H1 (cell line): ENCODE results near the gene SLC6A2. TPM values are rescaled to one million over a fixed set of nuclear protein-coding genes. Genes with fewer than 3 reads are reported as not detected.

Experiments
- CTCF ChIA-PET: fragments of 300-600 bp; sonication (Branson Sonifier 250); formaldehyde crosslinking; loops from one replicate; lab custom pipeline; 2021; ENCODE audit not compliant: partially characterized antibody; lab: Charles Lee
- POLR2A ChIA-PET: fragments of 300-600 bp; sonication (Branson Sonifier 250); formaldehyde crosslinking; loops from one replicate; lab custom pipeline; 2021; ENCODE audit warnings: inconsistent platforms; ENCODE audit not compliant: partially characterized antibody; lab: Charles Lee
- DNase-seq, 2 experiments: peaks; one replicate each; pipeline versions ENCODE4 v3.0.0 to v3.0.0-alpha.2; 2010 to 2022; ENCODE audit warnings: low spot score in 2 of 2, low read depth in 1 of 2, mixed read lengths in 1 of 2
- FAIRE-seq: peaks from 2 replicates; lab custom pipeline; 2011; peaks lifted over from hg19 to GRCh38; lab: Jason Lieb, UNC
- H2AFZ ChIP-seq: 2 replicates; pipeline ENCODE4 v1.8.1; 2012; ENCODE audit warnings: low read length, inconsistent platforms
- H2AK5ac ChIP-seq: 2 replicates; pipeline ENCODE4 v1.6.1; 2013; ENCODE audit warnings: low read depth, low read length
- H2BK120ac ChIP-seq: replicated peaks from 2 replicates; pipeline ENCODE3; 2013; ENCODE audit warnings: low read depth, low read length, inconsistent platforms
- H2BK12ac ChIP-seq: 2 replicates; pipeline ENCODE4 v1.6.1; 2013; ENCODE audit warnings: low read depth, low read length
- H2BK15ac ChIP-seq: 2 replicates; pipeline ENCODE4 v1.6.1; 2013; ENCODE audit warnings: low read length
- H2BK20ac ChIP-seq: 2 replicates; pipeline ENCODE4 v1.6.1; 2013; ENCODE audit warnings: low read length
- H2BK5ac ChIP-seq: 2 replicates; pipeline ENCODE4 v1.6.1; 2013; ENCODE audit warnings: low read depth, low read length
- H3K14ac ChIP-seq: 2 replicates; pipeline ENCODE4 v1.6.1; 2013; ENCODE audit warnings: inconsistent platforms; ENCODE audit not compliant: insufficient read length
- H3K18ac ChIP-seq: 2 replicates; pipeline ENCODE4 v1.6.1; 2013; ENCODE audit warnings: low read length; ENCODE audit errors: extremely low read depth
- H3K23ac ChIP-seq: 2 replicates; pipeline ENCODE4 v1.6.1; 2013; ENCODE audit warnings: inconsistent platforms; ENCODE audit not compliant: insufficient read length
- H3K23me2 ChIP-seq: 2 replicates; pipeline ENCODE4 v1.6.1; 2013; ENCODE audit warnings: low read depth, low read length
- H3K27ac ChIP-seq: 2 replicates; pipeline ENCODE4 v1.6.1; 2011; ENCODE audit warnings: low read depth, low read length, inconsistent platforms
- H3K27me3 ChIP-seq, 4 experiments: replicated peaks in 1 of 4; 1 replicate in 1 of 4; 2 replicates in 3 of 4; pipeline versions ENCODE4 v1.6.1 to v1.8.1; 2011 to 2013; ENCODE audit warnings: low read length in 3 of 4, mild to moderate bottlenecking in 3 of 4, inconsistent platforms in 2 of 4, mixed read lengths in 2 of 4, moderate library complexity in 1 of 4; ENCODE audit not compliant: control insufficient read depth in 3 of 4, insufficient read depth in 3 of 4; ENCODE audit errors: extremely low read depth in 1 of 4
- H3K36me3 ChIP-seq, 4 experiments: 2 replicates each; pipeline versions ENCODE4 v1.6.1 to v1.8.1; 2011 to 2013; ENCODE audit warnings: mild to moderate bottlenecking in 4 of 4, low read length in 3 of 4, moderate library complexity in 2 of 4, control low read depth in 1 of 4, inconsistent platforms in 1 of 4; ENCODE audit not compliant: insufficient read depth in 4 of 4, control insufficient read depth in 2 of 4
- H3K4ac ChIP-seq: replicated peaks from 2 replicates; pipeline ENCODE3; 2013; ENCODE audit warnings: low read length, low read depth, mixed read lengths, inconsistent platforms; ENCODE audit not compliant: insufficient read length
- H3K4me1 ChIP-seq, 4 experiments: replicated peaks in 1 of 4; 1 replicate in 1 of 4; 2 replicates in 3 of 4; pipeline versions ENCODE4 v1.6.1 to v1.8.1; 2011 to 2013; ENCODE audit warnings: low read length in 3 of 4, inconsistent platforms in 2 of 4, mixed read lengths in 1 of 4; ENCODE audit not compliant: insufficient read depth in 4 of 4, control insufficient read depth in 3 of 4
- H3K4me2 ChIP-seq, 2 experiments: 2 replicates each; pipeline versions ENCODE4 v1.6.1 to v1.8.1; 2011 to 2013; ENCODE audit warnings: low read depth in 2 of 2, low read length in 2 of 2, control low read depth in 1 of 2, inconsistent platforms in 1 of 2, mild to moderate bottlenecking in 1 of 2; ENCODE audit not compliant: insufficient read depth in 1 of 2
- H3K4me3 ChIP-seq, 4 experiments: fragments of 200-600, 300-600 bp in 1 of 4; sonication (generic), shearing (Covaris generic), sonication (Bioruptor Twin) in 1 of 4; 2 replicates each; pipeline versions ENCODE4 v1.5.1 to v1.8.1; 2011 to 2016; ENCODE audit warnings: low read length in 4 of 4, low read depth in 3 of 4, control low read depth in 2 of 4, inconsistent platforms in 2 of 4, mild to moderate bottlenecking in 2 of 4, mixed read lengths in 1 of 4, moderate library complexity in 1 of 4; ENCODE audit not compliant: insufficient read depth in 2 of 4; ENCODE audit errors: extremely low read depth in 1 of 4
- H3K56ac ChIP-seq: replicated peaks from 2 replicates; pipeline ENCODE3; 2013; ENCODE audit warnings: low read depth, mild to moderate bottlenecking, mixed read lengths, low read length, inconsistent platforms; ENCODE audit not compliant: insufficient read length
- H3K79me1 ChIP-seq: 2 replicates; pipeline ENCODE4 v1.6.1; 2013; ENCODE audit warnings: low read depth, low read length, control low read depth
- H3K79me2 ChIP-seq, 2 experiments: 2 replicates each; pipeline versions ENCODE4 v1.6.1 to v1.8.1; 2012 to 2013; ENCODE audit warnings: low read length in 2 of 2, mild to moderate bottlenecking in 2 of 2, inconsistent platforms in 1 of 2; ENCODE audit not compliant: insufficient read depth in 2 of 2, control insufficient read depth in 1 of 2
- H3K9ac ChIP-seq, 4 experiments: replicated peaks in 1 of 4; 1 replicate in 1 of 4; 2 replicates in 3 of 4; pipeline versions ENCODE4 v1.6.1 to v1.8.1; 2011 to 2013; ENCODE audit warnings: low read depth in 3 of 4, low read length in 3 of 4, control low read depth in 2 of 4, mild to moderate bottlenecking in 2 of 4, moderate library complexity in 2 of 4, inconsistent platforms in 1 of 4; ENCODE audit errors: extremely low read depth in 1 of 4
- H3K9me3 ChIP-seq, 2 experiments: 2 replicates each; pipeline versions ENCODE4 v1.6.1 to v1.8.1; 2012 to 2013; ENCODE audit warnings: mild to moderate bottlenecking in 2 of 2, moderate library complexity in 2 of 2, control low read depth in 1 of 2, inconsistent platforms in 1 of 2, low read depth in 1 of 2, low read length in 1 of 2, mixed read lengths in 1 of 2; ENCODE audit not compliant: insufficient read depth in 2 of 2
- H4K20me1 ChIP-seq, 2 experiments: replicated peaks in 1 of 2; 2 replicates each; pipeline versions ENCODE3 to v1.8.1; 2011 to 2013; ENCODE audit warnings: inconsistent platforms in 2 of 2, low read length in 2 of 2, mild to moderate bottlenecking in 1 of 2; ENCODE audit not compliant: insufficient read depth in 2 of 2, control insufficient read depth in 1 of 2
- H4K5ac ChIP-seq: 2 replicates; pipeline ENCODE4 v1.6.1; 2013; ENCODE audit warnings: low read length, low read depth, mixed read lengths, inconsistent platforms; ENCODE audit not compliant: insufficient read length
- H4K8ac ChIP-seq: 2 replicates; pipeline ENCODE4 v1.8.0; 2013; ENCODE audit warnings: mild to moderate bottlenecking, moderate library complexity, low read length, inconsistent platforms; ENCODE audit not compliant: insufficient read depth; ENCODE audit errors: extremely low read depth
- H4K91ac ChIP-seq: replicated peaks from 2 replicates; pipeline ENCODE3; 2013; ENCODE audit warnings: low read length, mixed read lengths, inconsistent platforms; ENCODE audit not compliant: insufficient read length
- CBX5 ChIP-seq: fragments of 300-800, 300-1000 bp; sonication (generic); IDR thresholded peaks from 2 replicates; pipeline ENCODE4 v1.7.1; 2016; ENCODE audit warnings: antibody characterized with exemption, low read length, low read depth
- CHD1 ChIP-seq: IDR thresholded peaks from 2 replicates; pipeline ENCODE4 v1.6.1; 2012; ENCODE audit warnings: low read depth, low read length, improper control_type of control experiment
- CTBP2 ChIP-seq: IDR thresholded peaks from 2 replicates; pipeline ENCODE4 v1.7.0; 2011; ENCODE audit warnings: borderline replicate concordance, mild to moderate bottlenecking, moderate library complexity, mixed read lengths, low read length; ENCODE audit not compliant: insufficient read depth, insufficient read length
- GABPA ChIP-seq: IDR thresholded peaks from 2 replicates; pipeline ENCODE4 v1.6.1; 2011; ENCODE audit warnings: mild to moderate bottlenecking, low read length, moderate library complexity, borderline replicate concordance; ENCODE audit not compliant: insufficient read depth
- JUND ChIP-seq: IDR thresholded peaks from 2 replicates; pipeline ENCODE4 v1.6.1; 2011; ENCODE audit warnings: mild to moderate bottlenecking, improper control_type of control experiment, low read length
- KDM1A ChIP-seq: fragments of 200-600, 300-600 bp; sonication (generic); IDR thresholded peaks from 2 replicates; pipeline ENCODE4 v1.7.1; 2016; ENCODE audit warnings: mild to moderate bottlenecking, low read length, borderline replicate concordance
- SAP30 ChIP-seq: fragments of 300-600 bp; sonication (generic); IDR thresholded peaks from 2 replicates; pipeline ENCODE4 v1.7.1; 2012; ENCODE audit warnings: low read length, moderate library complexity, mild to moderate bottlenecking, inconsistent platforms; ENCODE audit not compliant: insufficient read depth, insufficient replicate concordance
- SIN3A ChIP-seq, 2 experiments: IDR thresholded peaks in 1 of 2; conservative IDR thresholded peaks in 1 of 2; 2 replicates each; pipeline ENCODE4 v1.6.1; 2011 to 2012; ENCODE audit warnings: low read length in 2 of 2, improper control_type of control experiment in 1 of 2, low read depth in 1 of 2, mild to moderate bottlenecking in 1 of 2
- SIX5 ChIP-seq: IDR thresholded peaks from 2 replicates; pipeline ENCODE4 v1.6.1; 2011; ENCODE audit warnings: mild to moderate bottlenecking, low read depth, low read length
- SRF ChIP-seq: IDR thresholded peaks from 2 replicates; pipeline ENCODE4 v1.6.1; 2011; ENCODE audit warnings: mild to moderate bottlenecking, low read depth, low read length, moderate library complexity
- SUZ12 ChIP-seq: fragments of 200-600 bp; sonication (generic); IDR thresholded peaks from 2 replicates; pipeline ENCODE4 v1.6.1; 2012; ENCODE audit warnings: mild to moderate bottlenecking, inconsistent platforms, low read length, moderate library complexity, mixed read lengths
- TAF7 ChIP-seq: optimal IDR thresholded peaks from 2 replicates; pipeline ENCODE3; 2011; ENCODE audit warnings: low read depth, mild to moderate bottlenecking, inconsistent platforms, low read length, moderate library complexity, borderline replicate concordance
- TEAD4 ChIP-seq: IDR thresholded peaks from 2 replicates; pipeline ENCODE4 v1.6.1; 2012; ENCODE audit warnings: low read depth, low read length, inconsistent platforms, mixed read lengths
- YY1 ChIP-seq: IDR thresholded peaks from 2 replicates; pipeline ENCODE4 v1.6.1; 2011; ENCODE audit warnings: low read depth, mild to moderate bottlenecking, low read length
- ZNF274 ChIP-seq: IDR thresholded peaks from 2 replicates; pipeline ENCODE4 v1.7.0; 2012; ENCODE audit warnings: low read length, borderline replicate concordance; ENCODE audit errors: extremely low read depth
- WGBS, 2 experiments: shearing (Covaris generic) in 1 of 2; methylation state at CpG; one replicate each; pipeline versions ENCODE4 v1.1.6 to v1.1.7; 2013 to 2015; ENCODE audit warnings: low lambda C conversion rate in 2 of 2, mixed read lengths in 2 of 2, inconsistent platforms in 1 of 2, low coverage in 1 of 2, missing lambda C conversion rate in 1 of 2; ENCODE audit not compliant: insufficient replicate concordance in 2 of 2, insufficient coverage in 1 of 2, insufficient read length in 1 of 2; ENCODE audit errors: extremely low coverage in 1 of 2, missing lambda C conversion rate in 1 of 2; 5-methylcytosine and 5-hydroxymethylcytosine counted together
- polyA plus RNA-seq, 7 experiments: library from polyadenylated mRNA; depleted of rRNA in 3 of 7; stranded (reverse) in 5 of 7; unstranded in 2 of 7; fragments of >200 nt in 5 of 7; fragments of 200-250 nt in 2 of 7; gene quantifications; 1 replicate in 5 of 7; 2 replicates in 1 of 7; 4 replicates in 1 of 7; pipeline versions ENCODE4 v1.2.1 to v1.2.3, GENCODE V29; 2011 to 2013; ENCODE audit warnings: missing spikeins in 2 of 7, mixed read lengths in 2 of 7
- total RNA-seq: library from RNA; stranded (reverse); fragmentation: NEBNext Ultra II Directional; extraction: Animal tissue kit (Norgen Biotek cat#: 25700); gene quantifications from 2 replicates; pipeline ENCODE4 v1.2.1, GENCODE V29; 2021

The SLC6A2 gene
- total and polyA plus RNA-seq, 2 of the 8 experiments (the other 6 are each of a cell fraction or from before 2014, with no cell fraction given) = 0.35 TPM; not detected in 1

GRCh38 chr16:55734665-55735064, 78.9 kb downstream of the SLC6A2 start:
- Histone ChIP-seq H2BK20ac (no peak overlapping the region), H3K18ac (no peak overlapping the region), H3K56ac (no peak overlapping the region), H2AK5ac (no peak overlapping the region), H3K23me2 (no peaks in the 10 kb centered on the region; the same call in 1 of the 2 replicates), H2BK12ac (no peak overlapping the region), H3K36me3 (no peaks in the 10 kb centered on the region), H4K20me1 (no peaks in the 10 kb centered on the region), H3K79me1 (no peaks in the 10 kb centered on the region), H3K4me3 (no peak overlapping the region), H4K91ac (no peak overlapping the region), H2AFZ (no peak overlapping the region), H2BK15ac (no peak overlapping the region), H3K79me2 (no peaks in the 10 kb centered on the region), H2BK120ac (no peak overlapping the region), H3K9ac (no peak overlapping the region), H3K27me3 (no peaks in the 10 kb centered on the region), H4K8ac (no peak overlapping the region), H3K27ac (no peak overlapping the region), H3K4me1 (no peaks in the 10 kb centered on the region), H3K23ac (no peak overlapping the region), H3K9me3 (no peaks in the 10 kb centered on the region; a peak in 1 of 4 replicates), H2BK5ac (no peak overlapping the region), H3K14ac (no peak overlapping the region), H4K5ac (no peak overlapping the region), H3K4me2 (no peak overlapping the region), H3K4ac (no peak overlapping the region)
- 96% methylated on average over 2 of the region's 2 CpGs; no CpG with 5 or more reads in 1 of the 2 experiments for WGBS, 2 experiments
- POLR2A ChIA-PET = no interaction called here
- FAIRE-seq = no peak
- DNase-seq = no peak
- CTCF ChIA-PET = interaction anchor here (1.0 to 1.6 kb wide), 2 partner anchors 22 to 102 kb away, joined by 3 to 5 read pairs; no protein-coding TSS in a partner anchor
- no peak for TF ChIP-seq SIN3A (conservative IDR thresholded peaks at IDR 0.05 in 1 of 2, IDR thresholded peaks at IDR 0.05 in 1 of 2; ENCODE audit: low read depth in 1 of 2, low read length in 2 of 2)
- TF ChIP-seq CTBP2 = no peak
- TF ChIP-seq TAF7 = no peak
- no peak for TF ChIP-seq SAP30
- no peak for TF ChIP-seq SUZ12
- TF ChIP-seq SIX5 = no peak
- no peak for TF ChIP-seq ZNF274
- TF ChIP-seq CHD1 = no peak
- no peak for TF ChIP-seq JUND
- TF ChIP-seq KDM1A = no peak
- TF ChIP-seq CBX5 = no peak
- TF ChIP-seq SRF = no peak
- TF ChIP-seq TEAD4 = no peak
- TF ChIP-seq GABPA = no peak
- TF ChIP-seq YY1 = no peak
